GM18868 (cell line): ENCODE results near the gene RUNX3.

Experiments
- ATAC-seq: cut with Tn5 transposase; IDR thresholded peaks from one replicate; pipeline ENCODE4 v1.9.1; 2021; ENCODE audit warnings: mild to moderate bottlenecking, moderate library complexity; ENCODE audit not compliant: unreplicated experiment

RUNX3 gene

GRCh38 chr1:24963943-24964693 lies 34.0 kb upstream of the RUNX3 start:
- ATAC-seq: no peak

GRCh38 chr1:24963099-24963872 lies 33.2 kb upstream of the RUNX3 start:
- ATAC-seq: no peak

GRCh38 chr1:24961961-24962861 lies 32.1 kb upstream of the RUNX3 start:
- no peak for ATAC-seq

GRCh38 chr1:24961334-24961733 lies 31.3 kb upstream of the RUNX3 start:
- ATAC-seq: no peak

GRCh38 chr1:24960071-24960801 lies 30.2 kb upstream of the RUNX3 start:
- ATAC-seq: no peak

GRCh38 chr1:24959623-24959975 lies 29.5 kb upstream of the RUNX3 start:
- ATAC-seq: no peak

GRCh38 chr1:24958766-24959622 lies 28.9 kb upstream of the RUNX3 start:
- no peak for ATAC-seq

GRCh38 chr1:24957808-24958752 lies 28.0 kb upstream of the RUNX3 start:
- no peak for ATAC-seq

GRCh38 chr1:24957016-24957807 lies 27.1 kb upstream of the RUNX3 start:
- no peak for ATAC-seq

- no peak for ATAC-seq
These were observed 25.8 kb upstream of the RUNX3 start for GRCh38 chr1:24955779-24956365.

- ATAC-seq: no peak
These were observed 25.1 kb upstream of the RUNX3 start for GRCh38 chr1:24955161-24955560.

GRCh38 chr1:24954631-24955030 lies 24.6 kb upstream of the RUNX3 start:
- ATAC-seq: no peak

- no peak for ATAC-seq
These were observed 23.9 kb upstream of the RUNX3 start for GRCh38 chr1:24954022-24954421.

- ATAC-seq: no peak
These were observed 22.4 kb upstream of the RUNX3 start for GRCh38 chr1:24952413-24952841.

GRCh38 chr1:24951810-24952412 lies 21.8 kb upstream of the RUNX3 start:
- no peak for ATAC-seq

- no peak for ATAC-seq
These were observed 21.3 kb upstream of the RUNX3 start for GRCh38 chr1:24951337-24951736.

- no peak for ATAC-seq
These were observed 19.3 kb upstream of the RUNX3 start for GRCh38 chr1:24949331-24949881.
